ENCODE results near the gene PRH2. TPM values are rescaled to one million over a fixed set of nuclear protein-coding genes. Genes with fewer than 3 reads are reported as not detected.

PRH2 gene
- total RNA-seq, 1 donor from 2014 or later, result not detected

Other genes starting within 250 kb of the PRH2 start
- 172 TPM for gene YBX3, start 205.9 kb upstream of the PRH2 start, total RNA-seq
- not detected for gene TAS2R7, start 126.6 kb upstream of the PRH2 start, total RNA-seq
- not detected for gene TAS2R8, start 122.0 kb upstream of the PRH2 start, total RNA-seq
- gene TAS2R9, start 119.1 kb upstream of the PRH2 start, total RNA-seq, result 0.52 TPM
- 2.1 TPM for gene TAS2R10, start 102.9 kb upstream of the PRH2 start, total RNA-seq
- gene PRR4, start 79.8 kb upstream of the PRH2 start, total RNA-seq, result 2.6 TPM
- 31.8 TPM for gene PRH1, start 45.0 kb upstream of the PRH2 start, total RNA-seq
- gene TAS2R13, start 19.7 kb upstream of the PRH2 start, total RNA-seq, result 4.2 TPM
- 6.8 TPM for gene TAS2R14, start 10.0 kb downstream of the PRH2 start, total RNA-seq
- gene TAS2R50, start 57.7 kb downstream of the PRH2 start, total RNA-seq, result 7.8 TPM
- 6.3 TPM for gene TAS2R20, start 69.1 kb downstream of the PRH2 start, total RNA-seq
- gene TAS2R19, start 93.4 kb downstream of the PRH2 start, total RNA-seq, result 9.9 TPM
- 8.9 TPM for gene TAS2R31, start 102.2 kb downstream of the PRH2 start, total RNA-seq
- 3.1 TPM for gene TAS2R46, start 133.1 kb downstream of the PRH2 start, total RNA-seq
- 11.5 TPM for gene TAS2R43, start 163.1 kb downstream of the PRH2 start, total RNA-seq
- gene TAS2R30, start 205.4 kb downstream of the PRH2 start, total RNA-seq, result 12.5 TPM
- 4.7 TPM for gene SMIM10L1, start 242.0 kb downstream of the PRH2 start, total RNA-seq

Measured in skeletal muscle tissue (tissue), 1 donor.